Measurements from ENCODE around the gene ZDHHC9.
A peak's percentile ranks its signal among the peaks of the same experiment; 100 is the strongest.

The ZDHHC9 gene

DNA sequence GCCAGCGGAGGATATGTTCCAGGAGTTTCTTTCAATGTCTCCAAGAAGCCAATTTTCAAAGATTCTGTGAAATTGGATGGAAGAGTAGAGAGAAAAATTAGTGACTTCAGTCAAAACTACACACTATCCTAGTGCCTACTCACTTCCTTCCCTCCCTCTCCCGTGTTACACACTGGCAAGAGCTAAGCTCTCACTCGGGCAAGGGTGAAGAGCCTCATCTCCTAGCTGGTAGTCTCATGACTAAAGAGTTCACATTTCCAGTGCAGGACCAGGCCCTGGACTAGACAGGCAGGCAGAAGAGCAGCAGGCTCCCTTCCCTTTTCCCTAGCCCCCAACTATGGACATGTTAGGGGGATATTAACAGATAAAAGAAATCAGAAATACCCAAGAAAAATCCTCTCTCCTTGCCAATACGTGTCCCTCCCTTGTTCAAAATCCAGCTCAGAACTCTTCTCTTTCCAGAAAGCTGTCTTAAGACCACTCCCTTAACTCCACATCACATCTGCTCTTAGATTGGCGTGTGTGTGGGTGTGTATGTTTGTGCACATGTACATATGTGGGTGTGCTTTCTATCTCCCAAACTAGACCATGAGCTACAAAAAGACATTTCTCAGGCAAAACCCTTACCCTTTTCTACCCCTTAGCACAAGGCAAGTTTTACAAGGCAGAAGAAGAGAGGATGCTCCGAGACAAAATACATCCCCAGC is 29.9 kb downstream of the ZDHHC9 start:
- DNase-seq: no peak

DNA sequence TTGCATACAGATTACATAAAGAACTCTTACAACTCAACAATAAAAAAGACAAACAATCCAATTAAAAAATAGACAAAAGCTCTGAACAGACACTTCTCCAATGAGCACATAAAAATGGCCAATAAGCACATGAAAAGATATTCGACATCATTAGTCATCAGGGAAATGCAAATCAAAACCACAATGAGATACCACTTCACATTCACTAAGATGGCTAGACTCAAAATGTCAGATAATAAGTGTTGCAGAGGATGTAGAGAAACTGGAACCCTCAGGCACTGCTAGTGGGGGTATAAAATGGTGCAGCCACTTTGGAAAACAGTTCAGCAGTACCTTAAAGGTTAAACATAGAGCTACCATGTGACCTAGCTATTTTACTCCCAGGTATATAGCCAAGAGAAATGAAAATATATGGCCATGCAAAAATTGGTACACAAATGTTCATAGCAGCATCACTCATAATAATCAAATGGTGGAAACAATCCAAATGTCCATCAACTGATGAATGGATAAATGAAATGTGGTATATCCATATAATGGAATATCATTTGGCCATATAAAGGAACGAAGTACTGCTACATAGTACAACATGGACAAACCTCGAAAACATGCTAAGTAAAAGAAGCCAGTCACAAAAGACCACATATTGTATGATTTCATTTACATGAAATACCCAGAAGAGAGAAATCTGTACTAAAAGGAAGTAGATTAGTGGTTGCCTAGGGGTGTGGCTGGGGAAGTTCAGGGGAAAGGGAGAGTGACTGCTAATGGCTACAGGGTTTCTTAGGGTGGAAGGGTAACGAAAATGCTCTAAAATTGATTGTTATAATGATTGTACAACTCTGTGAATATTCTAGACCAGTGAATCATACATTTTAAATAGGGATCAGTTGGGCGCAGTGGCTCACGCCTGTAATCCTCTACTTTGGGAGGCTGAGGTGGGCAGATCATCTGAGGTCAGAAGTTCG is 34.6 kb downstream of the ZDHHC9 start:
- DNase-seq: peak; percentile 26

DNA sequence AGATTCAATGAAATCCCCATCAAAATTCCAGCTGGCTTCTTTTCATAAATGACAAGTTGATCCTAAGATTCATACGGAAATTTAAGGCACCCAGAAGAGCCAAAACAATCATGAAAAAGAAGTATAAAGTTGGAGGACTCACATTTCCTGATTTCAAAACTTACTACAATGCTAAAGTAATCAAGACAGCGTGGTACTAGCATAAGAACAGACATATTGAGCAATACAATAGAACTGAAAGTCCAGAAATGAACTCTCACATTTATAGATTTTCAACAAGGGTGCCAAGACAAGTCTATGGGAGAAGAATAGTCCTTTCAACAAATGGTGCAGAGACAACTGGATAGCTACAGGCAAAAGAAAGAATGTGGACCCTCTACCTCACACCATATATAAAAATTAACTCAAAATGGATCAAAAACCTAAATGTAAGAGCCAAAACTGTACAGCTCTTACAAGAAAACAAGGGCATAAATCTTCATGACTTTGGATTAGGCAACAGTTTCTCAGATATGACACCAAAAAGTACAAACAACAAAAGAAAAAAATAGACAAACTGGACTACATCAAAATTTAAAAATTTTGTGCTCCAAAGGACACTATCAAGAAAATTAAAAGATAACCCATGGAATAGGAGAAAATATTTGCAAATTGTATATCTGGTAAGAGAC is 35.4 kb downstream of the ZDHHC9 start:
- no peak for DNase-seq

DNA sequence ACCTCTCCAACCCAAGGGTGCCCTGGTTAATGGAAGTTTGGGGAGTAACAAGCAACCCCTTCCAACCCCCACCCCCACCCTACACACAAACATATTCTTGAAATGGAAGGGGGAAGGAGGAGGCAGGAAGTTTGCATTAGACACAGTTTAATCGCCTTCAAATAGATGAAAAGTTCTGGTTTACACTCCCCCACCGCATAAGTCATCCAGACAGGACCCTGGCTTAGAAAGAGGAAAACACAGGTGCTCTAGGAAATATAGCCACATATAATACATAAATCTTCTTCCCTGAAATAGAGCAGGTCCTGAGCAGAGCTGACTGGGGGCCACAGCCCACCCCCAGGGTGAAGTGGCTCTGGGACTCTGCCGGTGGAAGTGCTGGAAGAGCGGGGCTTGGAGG is 38.9 kb downstream of the ZDHHC9 start:
- no peak for DNase-seq

DNA sequence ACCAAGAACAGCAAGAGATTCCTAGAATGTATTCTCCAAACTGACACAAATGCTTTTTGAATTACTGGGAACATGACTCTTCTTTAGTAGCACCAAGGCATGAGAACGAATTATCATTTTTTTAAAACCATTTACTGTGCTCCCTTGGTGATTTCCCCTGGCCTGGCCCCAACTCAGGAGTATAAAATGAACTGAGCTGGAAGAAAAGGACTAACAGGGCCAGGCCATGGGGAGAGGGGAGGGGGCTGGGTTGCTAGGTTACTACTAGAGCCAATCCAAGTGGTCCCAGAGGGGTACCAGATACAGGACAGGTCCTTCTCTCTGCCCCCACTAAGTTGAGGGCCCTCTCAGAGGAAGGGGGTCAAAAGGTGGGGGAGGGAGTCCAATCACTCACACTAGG is 40.8 kb downstream of the ZDHHC9 start:
- DNase-seq: no peak

DNA sequence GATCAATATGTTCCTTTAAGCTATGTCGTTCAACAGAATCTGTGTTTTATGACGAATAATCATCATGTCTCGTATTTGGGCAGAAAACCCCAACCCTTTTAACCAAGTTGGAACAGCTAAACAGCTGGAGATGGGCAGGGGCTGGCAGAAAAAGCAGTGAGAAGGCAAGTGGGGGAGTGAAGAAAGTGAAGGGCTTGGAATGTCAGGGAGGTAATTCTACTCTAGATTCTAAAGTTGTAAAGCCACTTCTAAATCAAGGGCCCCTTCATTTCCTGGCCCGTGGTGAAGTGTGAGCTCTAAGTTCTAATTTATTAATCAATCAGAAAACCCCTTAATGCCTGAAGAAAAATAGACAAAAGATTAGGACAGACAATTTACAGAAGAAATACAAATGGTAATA is 43.5 kb downstream of the ZDHHC9 start:
- no peak for DNase-seq

DNA sequence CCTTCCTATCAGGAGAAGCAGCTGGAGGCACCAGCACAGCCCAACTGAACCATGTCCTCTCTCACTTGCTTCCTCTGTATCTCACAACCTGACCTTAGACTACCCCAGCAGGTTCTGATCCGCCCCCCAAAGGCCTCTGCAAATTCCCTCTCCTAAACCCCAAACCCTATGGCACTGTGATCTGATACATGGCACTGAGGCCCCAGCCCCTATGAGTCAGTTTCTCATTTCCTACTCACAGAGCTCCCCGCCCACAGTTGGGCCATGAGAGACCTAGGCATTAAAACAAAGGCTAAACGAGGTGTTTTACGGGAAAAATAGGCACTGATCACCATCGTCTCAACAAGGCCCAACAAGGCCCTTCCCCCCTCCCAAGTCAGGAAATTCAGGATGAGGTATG is 44.8 kb downstream of the ZDHHC9 start:
- peak; percentile 49 for DNase-seq

DNA sequence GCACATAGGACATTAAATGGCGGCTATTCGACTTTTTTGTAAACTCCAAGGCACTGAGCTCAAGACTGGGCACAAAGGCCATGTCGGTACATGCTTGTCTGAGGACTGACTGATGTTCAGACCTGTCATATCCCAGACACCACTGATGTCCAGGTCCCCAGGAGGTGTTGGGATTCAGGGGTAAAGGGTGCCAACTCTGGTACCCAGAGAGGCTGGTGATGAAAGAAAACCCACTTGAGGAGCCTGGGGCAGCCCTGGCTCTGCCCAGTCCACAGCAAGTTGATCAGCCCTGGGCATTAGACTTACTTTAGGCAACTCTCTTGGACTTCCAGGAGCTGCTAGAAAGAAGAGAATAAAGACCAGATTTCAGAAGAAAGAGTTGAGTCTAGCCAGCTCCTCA is 45.2 kb downstream of the ZDHHC9 start:
- DNase-seq: no peak

DNA sequence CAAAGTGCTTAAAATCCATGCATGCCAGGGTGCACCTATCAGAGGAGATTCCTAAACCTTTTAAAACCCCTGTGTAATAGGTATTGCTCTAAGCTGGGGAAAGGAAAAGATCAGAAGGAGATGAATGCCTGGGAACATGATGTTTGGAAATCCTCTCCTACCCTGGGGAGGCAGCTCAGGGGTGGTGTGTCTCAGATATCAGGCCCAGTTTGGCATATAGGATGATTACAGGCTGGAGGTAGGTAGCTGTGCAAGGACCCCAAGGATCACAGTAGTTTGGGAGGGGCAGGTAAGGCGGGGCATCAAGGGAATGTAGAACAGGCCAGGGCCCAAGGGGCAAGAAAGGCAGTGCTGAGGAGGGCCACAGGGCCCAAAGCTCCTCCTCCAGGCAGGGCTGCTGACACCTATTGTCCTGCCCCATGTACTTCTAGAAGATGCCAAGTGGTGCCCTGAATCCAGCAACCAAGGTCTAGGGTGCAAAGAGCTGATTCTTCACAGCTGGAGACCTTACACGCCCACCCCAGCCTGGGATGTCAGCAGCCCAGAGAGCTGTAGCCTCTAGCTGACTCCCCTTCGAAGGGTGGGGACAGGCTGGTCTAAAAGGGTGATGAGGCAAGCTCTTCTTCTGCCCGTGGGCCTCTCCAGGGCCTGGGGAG is 46.3 kb downstream of the ZDHHC9 start:
- DNase-seq: no peak

DNA sequence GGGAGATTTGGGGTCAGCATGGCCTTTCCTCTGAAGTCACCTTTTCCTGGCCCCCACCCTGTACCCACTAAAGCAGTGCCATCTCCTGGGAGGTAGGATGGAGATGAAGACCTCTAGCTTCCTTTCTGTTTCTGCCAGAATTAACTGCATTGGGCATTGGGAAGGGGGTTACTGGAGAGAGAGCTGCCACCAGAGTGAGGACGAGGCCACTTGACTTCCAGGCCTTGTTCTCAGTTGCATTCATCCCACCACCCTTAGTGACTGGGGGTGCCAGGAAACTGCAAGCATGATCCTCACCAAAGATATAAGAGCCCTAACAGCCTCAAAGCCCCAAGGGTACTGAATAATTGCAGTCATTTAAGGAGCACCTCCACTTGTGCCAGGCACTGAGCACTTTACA is 48.1 kb downstream of the ZDHHC9 start:
- no peak for DNase-seq

DNA sequence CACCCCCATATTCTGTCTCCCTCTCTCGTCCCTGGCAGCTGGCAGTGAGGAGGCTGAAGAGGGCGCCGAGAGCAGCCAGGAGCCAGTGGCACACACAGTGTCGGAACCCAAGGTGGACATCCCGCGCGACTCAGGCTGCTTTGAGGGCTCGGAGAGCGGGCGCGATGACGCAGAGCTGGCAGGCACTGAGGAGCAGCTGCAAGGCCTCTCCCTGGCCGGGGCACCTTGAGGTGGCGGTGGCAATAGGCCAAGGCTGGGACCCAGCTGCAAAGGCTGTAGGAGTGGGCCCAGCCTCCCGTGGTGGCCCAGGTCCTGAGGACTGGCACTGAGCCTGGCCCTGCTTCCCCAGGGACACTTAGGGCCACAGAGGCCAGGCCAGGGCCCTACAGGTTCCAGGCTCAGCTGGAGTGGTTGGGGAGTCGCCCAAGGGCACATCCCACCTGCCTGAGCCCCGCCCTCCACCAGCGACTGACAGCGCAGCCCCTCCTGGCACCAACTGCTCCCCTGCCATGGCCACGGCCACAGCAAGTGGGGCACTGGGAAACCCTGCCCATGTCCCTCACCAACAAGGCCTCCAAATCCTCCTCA is 50.0 kb downstream of the ZDHHC9 start:
- DNase-seq: no peak

DNA sequence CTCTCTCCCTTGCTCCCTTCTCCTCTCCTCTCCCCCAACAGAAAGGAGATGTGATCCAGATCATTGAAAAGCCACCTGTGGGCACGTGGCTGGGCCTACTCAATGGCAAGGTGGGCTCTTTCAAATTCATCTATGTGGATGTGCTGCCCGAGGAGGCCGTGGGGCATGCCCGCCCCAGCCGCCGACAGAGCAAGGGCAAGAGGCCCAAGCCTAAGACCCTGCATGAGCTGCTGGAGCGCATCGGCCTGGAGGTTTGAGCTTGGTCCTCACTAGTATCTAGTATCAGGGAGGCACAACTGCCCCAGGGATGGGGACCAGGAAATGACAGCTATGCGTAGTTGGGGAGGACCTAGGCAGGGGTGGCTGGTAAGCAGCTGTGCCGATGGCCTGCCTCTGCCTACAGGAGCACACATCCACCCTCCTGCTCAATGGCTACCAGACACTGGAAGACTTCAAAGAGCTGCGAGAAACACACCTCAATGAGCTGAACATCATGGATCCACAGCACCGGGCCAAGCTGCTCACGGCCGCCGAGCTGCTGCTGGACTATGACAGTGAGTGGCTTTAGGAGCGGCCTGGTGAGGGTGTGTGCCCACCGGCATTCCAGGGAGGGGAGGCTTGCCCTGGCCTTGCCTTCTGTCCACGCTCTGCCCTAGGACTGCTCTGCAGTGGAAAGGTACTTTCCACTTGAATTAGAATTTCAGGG is 50.9 kb downstream of the ZDHHC9 start:
- no peak for DNase-seq

DNA sequence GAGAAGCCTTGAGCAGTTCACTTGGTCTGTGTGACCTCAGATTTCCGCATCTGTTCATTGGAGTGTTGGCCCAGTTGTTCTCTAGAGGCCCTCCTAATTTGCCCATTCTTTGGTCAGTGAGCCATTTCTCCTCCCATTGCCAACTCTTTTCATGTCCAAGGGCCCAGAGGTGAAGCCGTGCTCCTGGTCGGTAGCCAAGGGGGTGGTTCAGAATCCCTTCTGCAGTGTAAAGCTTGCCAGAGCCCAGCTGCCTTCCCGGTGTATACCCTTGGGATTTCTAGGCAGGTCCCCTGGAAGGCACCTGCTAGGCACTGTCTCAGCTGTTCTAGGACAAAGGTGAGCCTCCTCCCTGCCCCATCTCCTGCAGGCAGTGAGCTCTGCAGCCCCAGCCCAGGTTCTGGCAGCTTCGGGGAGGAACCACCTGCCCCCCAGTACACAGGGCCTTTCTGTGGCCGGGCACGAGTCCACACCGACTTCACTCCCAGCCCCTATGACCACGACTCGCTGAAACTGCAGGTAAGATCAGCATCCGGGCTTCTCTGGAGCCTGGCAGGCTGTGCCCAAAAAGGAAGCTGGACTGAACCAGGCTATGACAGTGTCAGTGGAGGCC is 51.6 kb downstream of the ZDHHC9 start:
- no peak for DNase-seq

DNA sequence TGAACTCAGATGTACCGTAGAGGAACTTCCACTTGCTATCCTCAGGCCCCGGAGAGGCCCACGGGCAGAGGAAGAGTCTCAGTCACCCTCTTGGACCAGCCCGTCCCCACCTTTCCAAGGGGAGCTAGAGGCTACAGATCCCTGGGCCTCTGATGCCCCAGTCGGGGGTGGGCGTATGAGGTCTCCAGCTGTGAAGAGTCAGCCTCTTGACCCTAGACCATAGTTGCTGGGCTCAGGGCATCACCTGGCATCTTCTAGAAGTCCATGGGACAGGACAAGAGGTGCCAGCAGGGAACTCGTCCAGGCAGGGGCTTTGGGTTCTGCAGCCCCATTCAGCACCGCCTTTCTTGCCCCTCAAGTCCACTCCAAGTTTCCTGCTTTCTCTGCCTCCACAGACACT is 52.4 kb downstream of the ZDHHC9 start:
- DNase-seq: no peak

DNA sequence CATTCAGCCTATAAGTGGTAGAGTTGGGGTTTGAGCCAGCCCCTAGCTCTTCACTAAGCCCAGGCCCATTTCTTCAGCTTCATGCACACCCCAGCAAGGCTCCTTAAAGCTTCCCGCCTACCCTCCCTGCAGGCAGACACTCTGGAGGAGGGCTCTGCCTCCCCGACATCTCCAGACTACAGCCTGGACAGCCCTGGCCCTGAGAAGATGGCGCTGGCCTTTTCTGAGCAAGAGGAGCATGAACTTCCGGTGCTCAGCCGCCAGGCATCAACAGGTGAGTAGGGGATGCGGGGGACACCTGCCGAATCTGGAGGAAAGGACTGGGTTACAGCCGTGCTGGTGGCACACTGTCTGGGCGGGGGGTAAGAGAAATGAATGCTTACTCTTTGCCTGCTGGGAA is 52.9 kb downstream of the ZDHHC9 start:
- DNase-seq: no peak

DNA sequence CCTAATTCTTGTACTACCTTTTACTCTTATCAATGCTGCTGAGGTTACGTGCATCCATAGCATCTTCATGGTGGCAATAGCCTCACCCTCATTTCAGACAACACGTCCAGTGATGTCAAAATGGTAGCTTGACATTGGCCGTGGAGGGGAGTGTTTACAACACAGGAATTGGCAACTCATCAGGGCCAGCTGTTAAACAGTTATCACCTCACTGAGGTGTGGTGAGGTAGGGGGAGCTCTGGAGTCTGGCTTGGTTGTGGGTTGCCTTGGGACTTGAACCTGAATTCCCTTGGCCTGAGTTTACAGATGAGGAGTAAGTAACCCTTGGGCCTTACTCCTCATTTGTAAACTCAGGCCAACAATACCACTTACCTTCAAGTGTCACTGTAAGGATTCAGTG is 53.5 kb downstream of the ZDHHC9 start:
- DNase-seq: no peak

DNA sequence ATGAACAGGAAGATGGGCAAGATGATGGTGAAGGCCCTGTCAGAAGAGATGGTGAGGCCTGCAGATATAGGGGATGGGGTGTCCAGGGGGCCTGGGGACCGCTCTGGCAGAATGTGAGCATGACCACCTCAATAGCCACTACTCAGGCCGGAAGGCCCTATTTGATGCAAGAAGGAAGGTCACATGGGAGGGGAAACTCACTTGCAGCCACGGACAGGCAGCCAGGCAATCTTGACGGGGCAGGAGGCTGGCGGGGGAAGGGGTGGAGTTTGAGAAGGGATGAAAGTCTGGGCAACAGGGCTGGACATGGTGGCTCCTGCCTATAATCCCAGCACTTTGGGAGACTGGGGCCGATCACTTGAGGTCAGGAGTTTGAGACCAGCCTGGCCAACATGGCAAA is 55.2 kb downstream of the ZDHHC9 start:
- DNase-seq: no peak

DNA sequence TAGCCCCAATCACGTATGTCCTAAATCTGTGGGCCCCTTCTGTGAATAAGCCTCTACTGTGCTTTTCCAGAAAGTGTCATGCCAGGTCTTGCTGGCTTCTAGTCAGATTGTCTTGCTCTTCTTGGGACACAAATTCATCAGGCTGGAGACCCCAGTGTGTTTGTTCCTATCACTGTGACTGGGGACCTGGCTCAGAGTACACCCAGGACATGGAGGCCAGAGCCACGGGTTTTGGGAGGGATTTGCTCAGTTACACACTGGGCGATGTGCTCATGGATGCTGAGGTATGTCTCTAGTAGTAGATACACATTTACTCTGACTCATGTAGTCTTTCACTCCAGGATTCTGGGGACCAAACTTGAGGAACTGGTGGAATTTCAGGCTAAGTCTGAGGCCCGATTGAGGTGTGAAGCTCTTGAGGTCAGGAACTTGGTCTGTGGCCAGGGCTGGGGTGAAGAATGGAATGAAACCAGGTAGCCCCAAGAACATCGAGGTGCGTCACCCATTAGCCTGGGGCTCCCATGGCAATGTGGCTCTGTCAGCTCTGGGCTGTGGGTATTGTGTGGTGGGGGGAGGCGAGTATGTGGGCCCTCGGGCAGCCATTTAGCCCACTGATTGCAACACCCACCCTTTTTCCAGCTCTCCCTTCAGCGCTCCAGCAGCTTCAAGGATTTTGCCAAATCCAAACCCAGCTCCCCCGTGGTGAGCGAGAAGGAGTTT is 56.2 kb downstream of the ZDHHC9 start:
- DNase-seq: no peak

DNA sequence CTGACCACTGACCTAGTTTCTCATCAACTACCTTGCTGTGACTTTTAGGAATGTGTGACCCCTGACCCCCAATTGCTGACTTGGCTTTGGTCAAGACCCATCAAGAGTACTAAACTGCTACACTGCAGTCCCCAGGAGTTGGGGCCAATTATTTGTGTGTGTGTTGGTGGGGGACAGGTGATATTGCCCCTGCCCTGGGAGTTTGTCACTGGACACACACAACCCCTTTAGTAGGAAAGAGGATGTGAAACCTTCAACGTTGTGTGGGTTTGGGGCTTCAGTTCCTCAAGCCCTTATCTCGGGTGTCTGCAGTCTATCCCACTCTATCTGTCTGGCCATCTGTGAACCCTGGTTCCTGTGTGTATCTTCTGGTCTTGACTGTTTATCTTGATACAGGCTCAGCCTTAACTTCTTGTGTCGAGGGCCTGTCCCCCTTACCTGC is 57.5 kb downstream of the ZDHHC9 start:
- no peak for DNase-seq

DNA sequence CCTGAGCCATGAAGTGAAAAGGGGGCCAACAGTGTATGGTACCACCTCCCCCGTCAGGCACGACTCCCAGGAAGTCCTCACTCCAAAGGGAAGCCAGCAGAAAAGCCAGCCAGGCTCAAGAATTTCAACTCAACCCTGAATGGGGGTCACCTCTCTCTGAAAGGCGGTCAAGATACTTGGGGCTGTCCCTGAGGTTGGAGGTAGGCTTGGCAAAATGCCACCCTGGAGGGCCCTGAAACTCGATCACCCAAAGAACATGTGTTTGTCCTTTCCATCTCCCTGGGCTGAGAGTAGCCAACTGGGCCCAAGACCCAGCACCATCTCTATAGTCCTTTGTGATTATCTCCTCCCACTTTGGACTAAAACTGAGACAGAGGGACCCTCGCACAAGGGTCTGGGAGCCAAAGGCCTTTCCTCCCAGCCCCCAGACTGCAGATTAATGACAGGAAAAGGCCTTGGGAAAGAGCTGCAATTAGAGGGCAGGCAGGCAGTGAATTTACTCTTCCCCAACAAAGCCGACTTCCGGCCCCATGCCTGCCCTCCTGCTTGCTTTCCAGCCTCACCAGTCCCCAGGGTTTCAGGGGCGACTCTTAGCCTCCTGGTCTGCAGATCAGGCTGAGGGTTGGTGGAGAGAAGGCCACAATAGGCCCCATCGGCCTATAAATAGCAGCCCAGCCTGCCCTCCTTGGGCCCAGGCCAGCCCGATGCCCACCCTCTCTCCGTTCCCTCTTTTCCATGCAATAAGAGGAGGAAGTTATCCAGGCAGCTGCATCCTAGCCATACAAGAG is 58.3 kb downstream of the ZDHHC9 start:
- DNase-seq: no peak

Data from activated CD4-positive, alpha-beta T cell treated with anti-CD3 and anti-CD28 coated beads, Interleukin-2, Interleukin-6, amounts not matched to agents 100 ng/mL and 50 ng/mL, durations not matched to agents 16 hours and 8 hours (primary cell).